HEK293T (cell line): Measurements from ENCODE around the gene EHBP1.

Experiments
- CTCF ChIA-PET: fragments of 350-600 bp; formaldehyde crosslinking; extraction: SDS; loops from one replicate; lab custom pipeline; 2021; ENCODE audit warnings: antibody characterized with exemption, inconsistent platforms; lab: Yijun Ruan, JAX
- POLR2A ChIA-PET: fragments of 350-600 bp; formaldehyde crosslinking; extraction: SDS; loops from one replicate; lab custom pipeline; 2020; ENCODE audit warnings: antibody characterized with exemption, inconsistent platforms; lab: Yijun Ruan, JAX
- DNase-seq: peaks from one replicate; pipeline ENCODE4 v3.0.0; 2012; ENCODE audit warnings: mixed read lengths; ENCODE audit errors: extremely low spot score
- ARNT ChIP-seq: fragments of 450-650 bp; IDR thresholded peaks from 2 replicates; pipeline ENCODE4 v1.6.1; 2017; ENCODE audit warnings: mild to moderate bottlenecking
- BHLHE40 ChIP-seq: fragments of 450-650 bp; IDR thresholded peaks from 2 replicates; pipeline ENCODE4 v1.6.1; 2016; ENCODE audit warnings: mild to moderate bottlenecking, moderate library complexity, borderline replicate concordance
- CTBP1 ChIP-seq: fragments of 450-650 bp; IDR thresholded peaks from 2 replicates; pipeline ENCODE4 v1.6.1; 2016; ENCODE audit warnings: borderline replicate concordance
- ELF4 ChIP-seq: fragments of 450-650 bp; IDR thresholded peaks from 2 replicates; pipeline ENCODE4 v1.6.1; 2017; ENCODE audit warnings: antibody characterized with exemption
- FOXA1 ChIP-seq: fragments of 450-650 bp; IDR thresholded peaks from 2 replicates; pipeline ENCODE4 v1.6.1; 2016; ENCODE audit warnings: mild to moderate bottlenecking
- FOXK2 ChIP-seq: fragments of 450-650 bp; IDR thresholded peaks from 2 replicates; pipeline ENCODE4 v1.6.1; 2016; ENCODE audit warnings: mild to moderate bottlenecking
- FOXM1 ChIP-seq: fragments of 450-650 bp; IDR thresholded peaks from 2 replicates; pipeline ENCODE4 v1.6.1; 2017; ENCODE audit warnings: mild to moderate bottlenecking, borderline replicate concordance
- HDGF ChIP-seq: fragments of 450-650 bp; IDR thresholded peaks from 2 replicates; pipeline ENCODE4 v1.6.1; 2017; ENCODE audit warnings: antibody characterized with exemption, borderline replicate concordance
- L3MBTL2 ChIP-seq: fragments of 450-650 bp; conservative IDR thresholded peaks from 2 replicates; pipeline ENCODE4 v1.6.1; 2016; ENCODE audit warnings: mild to moderate bottlenecking
- LEF1 ChIP-seq: fragments of 450-650 bp; IDR thresholded peaks from 2 replicates; pipeline ENCODE4 v1.6.1; 2017; ENCODE audit warnings: mild to moderate bottlenecking, borderline replicate concordance
- NFRKB ChIP-seq: fragments of 450-650 bp; IDR thresholded peaks from 2 replicates; pipeline ENCODE4 v1.6.1; 2016; ENCODE audit warnings: mild to moderate bottlenecking, moderate library complexity
- PKNOX1 ChIP-seq: fragments of 450-650 bp; IDR thresholded peaks from 2 replicates; pipeline ENCODE4 v1.6.1; 2016
- SP1 ChIP-seq: fragments of 450-650 bp; IDR thresholded peaks from 2 replicates; pipeline ENCODE4 v1.6.1; 2017
- SUZ12 ChIP-seq: fragments of 450-650 bp; IDR thresholded peaks from 2 replicates; pipeline ENCODE4 v1.6.1; 2016; ENCODE audit warnings: mild to moderate bottlenecking
- TARDBP ChIP-seq: fragments of 450-650 bp; IDR thresholded peaks from 2 replicates; pipeline ENCODE4 v1.6.1; 2016
- ZNF384 ChIP-seq: fragments of 450-650 bp; IDR thresholded peaks from 2 replicates; pipeline ENCODE4 v1.6.1; 2016

Gene EHBP1

DNA sequence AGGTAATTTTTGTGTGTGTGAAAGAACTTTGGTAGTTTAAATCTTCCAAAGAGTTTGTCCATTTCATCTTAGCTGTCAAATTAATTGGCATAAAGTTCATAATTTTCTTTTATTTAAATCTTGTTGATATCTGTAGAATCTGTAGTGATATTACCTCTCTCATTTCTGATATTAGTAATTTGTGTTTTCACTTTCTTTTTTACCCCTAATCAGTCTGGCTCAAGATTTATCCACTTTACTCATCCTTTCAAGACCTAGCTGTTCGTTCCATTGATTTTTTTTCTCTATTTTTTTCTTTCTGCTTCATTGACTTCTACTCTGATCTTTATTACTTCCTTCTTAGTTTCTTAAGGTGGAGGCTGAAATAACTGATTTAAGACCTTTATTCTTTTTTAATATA lies 202.6 kb downstream of the EHBP1 start:
- POLR2A ChIA-PET, result no interaction called here
- no peak for TF ChIP-seq ARNT
- TF ChIP-seq SP1, result no peak
- no peak for DNase-seq
- CTCF ChIA-PET, result no interaction called here

- ChIA-PET CTCF (no interaction called here), POLR2A (no interaction called here)
- DNase-seq, result no peak
- TF ChIP-seq ELF4, result no peak
- TF ChIP-seq FOXM1, result no peak
- TF ChIP-seq CTBP1, result no peak
- no peak for TF ChIP-seq NFRKB
- no peak for TF ChIP-seq SUZ12
- TF ChIP-seq FOXA1, result no peak
- no peak for TF ChIP-seq L3MBTL2
Measured at GRCh38 chr2:62913311-62913710, 207.8 kb downstream of the EHBP1 start.

DNA sequence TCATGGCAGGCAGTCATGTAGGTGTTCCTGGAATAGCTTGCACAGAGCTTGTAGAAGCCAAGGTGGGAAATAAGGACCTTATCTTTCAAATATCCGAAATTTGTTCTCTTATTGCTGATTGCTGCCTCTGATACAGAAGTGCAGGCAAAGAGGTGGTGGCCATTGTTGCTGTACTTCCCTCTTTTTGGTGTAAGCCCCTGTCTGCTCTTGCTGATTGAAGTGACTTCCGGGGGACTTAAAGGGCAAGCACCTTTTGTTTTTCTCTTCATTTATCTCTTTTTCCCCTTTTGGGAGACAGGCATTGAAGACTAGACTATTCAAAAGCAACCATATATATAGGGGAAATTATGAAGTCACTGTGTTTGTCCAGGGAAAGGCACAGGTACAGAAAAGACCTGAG lies 213.5 kb downstream of the EHBP1 start:
- CTCF ChIA-PET, result no interaction called here

DNA sequence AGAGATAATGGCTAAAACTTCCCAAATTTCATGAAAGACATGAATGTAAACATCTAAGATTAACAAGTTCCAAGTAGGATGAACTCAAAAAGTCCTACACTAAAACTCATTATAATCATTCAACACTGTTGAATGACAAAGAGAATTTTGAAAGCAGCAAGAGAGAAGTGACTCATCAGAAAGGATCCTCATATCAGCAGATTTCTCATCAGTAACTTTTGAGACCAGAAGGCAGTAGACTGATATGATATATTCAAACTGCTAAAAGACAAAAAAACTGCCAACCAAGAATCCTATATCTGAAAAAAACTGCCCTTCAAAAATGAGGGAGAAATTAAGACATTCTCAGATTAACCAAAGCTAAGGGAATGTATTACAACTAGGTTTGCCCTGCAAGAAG lies 214.6 kb downstream of the EHBP1 start:
- ChIA-PET CTCF (no interaction called here), POLR2A (no interaction called here)
- no peak for TF ChIP-seq ZNF384
- TF ChIP-seq NFRKB, result no peak
- TF ChIP-seq FOXK2, result no peak
- no peak for TF ChIP-seq CTBP1
- TF ChIP-seq SP1, result no peak
- no peak for TF ChIP-seq L3MBTL2
- no peak for TF ChIP-seq BHLHE40
- no peak for TF ChIP-seq SUZ12
- no peak for TF ChIP-seq FOXM1
- TF ChIP-seq FOXA1, result no peak
- TF ChIP-seq PKNOX1, result no peak
- TF ChIP-seq HDGF, result no peak
- no peak for TF ChIP-seq ARNT
- no peak for TF ChIP-seq ELF4
- TF ChIP-seq TARDBP, result no peak
- no peak for DNase-seq

More for the DNA sequence above, 213.5 kb downstream of the EHBP1 start:
- POLR2A ChIA-PET, result no interaction called here
- TF ChIP-seq FOXM1, result no peak
- no peak for TF ChIP-seq TARDBP
- no peak for TF ChIP-seq SUZ12
- TF ChIP-seq ELF4, result no peak
- TF ChIP-seq BHLHE40, result no peak
- no peak for TF ChIP-seq ARNT
- TF ChIP-seq HDGF, result no peak
- TF ChIP-seq CTBP1, result no peak
- no peak for TF ChIP-seq SP1
- no peak for TF ChIP-seq LEF1
- no peak for TF ChIP-seq ZNF384
- TF ChIP-seq L3MBTL2, result no peak
- TF ChIP-seq NFRKB, result no peak
- no peak for TF ChIP-seq FOXA1
- no peak for TF ChIP-seq PKNOX1
- no peak for TF ChIP-seq FOXK2
- no peak for DNase-seq

- CTCF ChIA-PET, result interaction anchor here (0.6 kb wide), 1 partner anchor 473 kb away, joined by 3 read pairs; no protein-coding TSS in a partner anchor
- DNase-seq, result no peak
- POLR2A ChIA-PET, result no interaction called here
- TF ChIP-seq FOXK2 (no peak), BHLHE40 (no peak)
Measured at GRCh38 chr2:62923242-62923641, 217.7 kb downstream of the EHBP1 start.

GRCh38 chr2:62923881-62924280 lies 218.4 kb downstream of the EHBP1 start:
- TF ChIP-seq ELF4 (no peak), FOXK2 (no peak), ARNT (no peak), ZNF384 (no peak), CTBP1 (no peak), FOXM1 (no peak), SUZ12 (no peak), TARDBP (no peak)
- POLR2A ChIA-PET, result no interaction called here
- CTCF ChIA-PET, result no interaction called here
- no peak for DNase-seq

GRCh38 chr2:62928015-62928414 lies 222.5 kb downstream of the EHBP1 start:
- DNase-seq, result no peak
- ChIA-PET POLR2A (no interaction called here), CTCF (no interaction called here)
- TF ChIP-seq FOXM1 (no peak), FOXA1 (no peak), HDGF (no peak), LEF1 (no peak), CTBP1 (no peak), SP1 (no peak), ELF4 (no peak)

GRCh38 chr2:62931536-62931935 lies 226.0 kb downstream of the EHBP1 start:
- ChIA-PET CTCF (no interaction called here), POLR2A (no interaction called here)
- DNase-seq, result no peak
- TF ChIP-seq FOXA1 (no peak), L3MBTL2 (no peak), ELF4 (no peak)
